GM10266 (cell line): ENCODE data around the gene MOB3C.
"Not testable (repeated sequence)": the region's sequence is repeated elsewhere in the genome, so short reads cannot be mapped to it uniquely, and the experiment has no call there.

Experiments
- DNase-seq: peaks from one replicate; pipeline ENCODE4 v3.0.0; 2012; ENCODE audit errors: extremely low spot score
- CTCF ChIP-seq: IDR thresholded peaks from 2 replicates; pipeline ENCODE4 v1.5.1; 2012; ENCODE audit warnings: mild to moderate bottlenecking, low read depth; ENCODE audit not compliant: control insufficient read depth, insufficient read depth; ENCODE audit errors: missing control alignments

Gene MOB3C

DNA sequence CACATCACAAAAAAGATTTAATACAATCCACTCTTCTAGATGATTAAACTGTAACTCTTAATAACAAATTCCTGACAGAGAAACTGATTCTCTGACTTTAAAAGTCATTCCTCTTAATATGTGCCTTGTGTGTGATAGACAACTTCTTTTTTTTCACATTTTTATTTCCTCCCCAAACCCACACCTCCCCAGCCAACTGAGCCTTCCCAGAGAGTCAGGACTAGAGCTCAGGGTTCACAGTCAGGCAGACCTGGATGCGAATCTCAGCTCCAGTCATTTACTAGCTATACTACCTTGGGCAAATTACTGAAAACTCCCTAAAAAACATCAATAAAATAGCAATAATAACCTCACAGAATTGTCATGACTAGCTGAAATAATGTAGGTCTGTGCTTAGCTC, 37.4 kb upstream of the MOB3C start:
- no peak for DNase-seq
- TF ChIP-seq CTCF, result no peak

- no peak for DNase-seq
- no peak for TF ChIP-seq CTCF
Measured at GRCh38 chr1:46653405-46653958, 36.9 kb upstream of the MOB3C start.

GRCh38 chr1:46652321-46653100, 35.9 kb upstream of the MOB3C start:
- no peak for TF ChIP-seq CTCF
- no peak for DNase-seq

DNA sequence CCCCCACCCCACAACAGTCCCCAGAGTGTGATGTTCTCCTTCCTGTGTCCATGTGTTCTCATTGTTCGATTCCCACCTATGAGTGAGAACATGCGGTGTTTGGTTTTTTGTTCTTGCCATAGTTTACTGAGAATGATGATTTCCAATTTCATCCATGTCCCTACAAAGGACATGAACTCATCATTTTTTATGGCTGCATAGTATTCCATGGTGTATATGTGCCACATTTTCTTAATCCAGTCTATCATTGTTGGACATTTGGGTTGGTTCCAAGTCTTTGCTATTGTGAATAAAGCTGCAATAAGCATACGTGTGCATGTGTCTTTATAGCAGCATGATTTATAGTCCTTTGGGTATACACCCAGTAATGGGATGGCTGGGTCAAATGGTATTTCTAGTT, 34.5 kb upstream of the MOB3C start:
- not testable (repeated sequence) for DNase-seq

- no peak for DNase-seq
- no peak for TF ChIP-seq CTCF
Measured at GRCh38 chr1:46650491-46650890, 33.9 kb upstream of the MOB3C start.

DNA sequence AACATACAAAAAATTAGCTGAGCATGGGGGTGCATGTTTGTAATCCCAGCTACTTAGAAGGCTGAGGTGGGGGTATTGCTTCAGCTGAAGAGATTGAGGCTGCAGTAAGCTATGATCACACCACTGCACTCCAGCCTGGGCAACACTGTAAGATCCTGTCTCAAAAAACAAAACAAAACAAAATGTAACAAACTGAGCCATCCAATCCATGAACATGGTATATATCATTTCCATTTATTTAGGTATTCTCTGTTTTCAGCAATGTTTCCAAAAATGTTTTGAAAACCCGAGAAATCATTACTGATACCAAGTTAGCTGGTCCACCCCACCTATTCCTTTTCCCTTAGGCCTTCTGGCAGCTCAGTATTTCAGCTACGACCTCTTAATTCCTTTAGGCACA, 33.2 kb upstream of the MOB3C start:
- no peak for TF ChIP-seq CTCF
- DNase-seq, result no peak

GRCh38 chr1:46647611-46648010, 31.0 kb upstream of the MOB3C start:
- no peak for TF ChIP-seq CTCF
- DNase-seq, result no peak
